Liver (tissue), 3 donors: ENCODE results near the gene ACTL10.

Source experiments
- CTCF ChIP-seq: fragments of 150-350 bp; IDR thresholded peaks from 2 replicates; pipeline ENCODE4 v1.5.1; 2017; ENCODE audit warnings: improper control_type of control experiment, low read depth, low read length; ENCODE audit not compliant: missing input control
- FOXA1 ChIP-seq: IDR thresholded peaks from 2 replicates; pipeline ENCODE4 v1.6.1; 2016; ENCODE audit warnings: antibody characterized with exemption
- GABPA ChIP-seq, 2 donors: IDR thresholded peaks in 1 of 2; conservative IDR thresholded peaks in 1 of 2; 2 replicates each; pipeline ENCODE4 v1.6.1; 2016; ENCODE audit warnings: antibody characterized with exemption in 2 of 2, mild to moderate bottlenecking in 1 of 2, moderate library complexity in 1 of 2
- JUND ChIP-seq, 2 donors: IDR thresholded peaks; 2 replicates each; pipeline ENCODE4 v1.6.1; 2016; ENCODE audit warnings: antibody characterized with exemption in 2 of 2
- REST ChIP-seq: IDR thresholded peaks from 2 replicates; pipeline ENCODE4 v1.6.1; 2016; ENCODE audit warnings: antibody characterized with exemption, mild to moderate bottlenecking
- SP1 ChIP-seq: IDR thresholded peaks from 2 replicates; pipeline ENCODE4 v1.6.1; 2018; ENCODE audit warnings: antibody characterized with exemption, mild to moderate bottlenecking
- TF ChIP-seq, protein P1 (sequence below): IDR thresholded peaks from 2 replicates; pipeline ENCODE4 v1.6.1; 2016; ENCODE audit warnings: antibody characterized with exemption
- donor health status: healthy.
- donor health status: healthy.

- TF ChIP-seq CTCF (no peak), JUND (IDR thresholded peaks at IDR 0.05) (no peak), FOXA1 (no peak), REST (no peak), GABPA (IDR thresholded peaks at IDR 0.05 in 1 of 2, conservative IDR thresholded peaks at IDR 0.05 in 1 of 2) (no peak), SP1 (no peak)
- TF ChIP-seq, protein P1, sequence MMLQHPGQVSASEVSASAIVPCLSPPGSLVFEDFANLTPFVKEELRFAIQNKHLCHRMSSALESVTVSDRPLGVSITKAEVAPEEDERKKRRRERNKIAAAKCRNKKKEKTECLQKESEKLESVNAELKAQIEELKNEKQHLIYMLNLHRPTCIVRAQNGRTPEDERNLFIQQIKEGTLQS = no peak
Measured at GRCh38 chr20:33674294-33675135, 7.8 kb downstream of the ACTL10 start, which contains the start of gene NECAB3.
